ENCODE data around the gene ANXA2R.

GRCh38 chr5:43065387-43065947 lies 25.3 kb upstream of the ANXA2R start:
- TF ChIP-seq FOSL1 (tag; conservative IDR thresholded peaks at IDR 0.05): no peak
- TF ChIP-seq POLR2A (conservative IDR thresholded peaks at IDR 0.05): no peak

Measured in K562 (cell line).